ENCODE measurements around the gene ZXDC. TPM values are rescaled to one million over a fixed set of nuclear protein-coding genes. Genes with fewer than 3 reads are reported as not detected.

Gene ZXDC
- total RNA-seq, 1 experiment from 2014 or later: 28.3 TPM

DNA sequence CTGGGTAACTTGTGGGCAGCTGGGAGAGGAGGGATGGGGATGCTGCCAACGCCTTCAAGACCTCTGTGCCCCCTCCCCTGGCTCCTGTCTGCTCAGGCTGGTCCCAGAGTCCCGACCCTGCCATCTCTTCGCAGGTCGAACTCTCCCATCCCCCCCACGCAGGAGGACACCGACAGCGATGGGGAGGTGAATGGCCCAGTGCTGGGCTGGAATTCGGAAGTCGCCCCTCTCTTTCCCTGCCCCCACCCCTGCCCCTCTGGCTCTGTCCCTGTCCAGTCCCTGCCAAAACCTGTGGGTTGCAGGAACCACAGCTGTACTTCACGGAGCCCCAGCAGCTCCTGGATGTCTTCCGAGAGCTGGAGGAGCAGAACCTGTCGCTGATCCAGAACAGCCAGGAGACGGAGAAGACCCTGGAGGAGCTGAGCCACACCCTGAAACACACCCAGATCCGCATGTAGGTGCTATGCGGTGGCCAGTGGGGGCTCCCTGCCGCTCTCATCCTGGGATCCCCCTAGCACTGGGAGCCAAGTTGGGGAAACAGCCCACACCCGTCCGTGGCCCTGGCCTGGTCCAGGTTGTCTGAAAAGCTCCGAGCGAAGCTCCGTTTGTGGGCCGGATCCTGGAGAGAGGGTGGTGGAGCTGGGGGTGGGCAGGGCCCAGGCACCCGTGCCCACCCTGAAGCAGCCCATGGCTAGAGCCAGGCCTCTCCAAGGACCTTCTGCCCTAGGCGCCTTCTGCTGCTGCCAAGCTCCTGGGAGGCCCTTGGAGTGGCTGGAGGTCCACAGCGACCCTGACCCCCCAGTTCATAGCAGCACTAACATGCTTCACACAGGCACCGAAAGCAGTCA, 52.3 kb downstream of the ZXDC start:
- WGBS (ENCODE audit: extremely low coverage, insufficient read length, low lambda C conversion rate): no CpG with 5 or more reads among the region's 26 CpGs
- peaks cover 4 to 10% (median 10%) of the 10 kb centered on the region in 3 experiments for H3K36me3 Mint-ChIP-seq (ENCODE audit: insufficient read depth in 1 of 3, low read depth in 3 of 3)

More for the DNA sequence above, 52.3 kb downstream of the ZXDC start:
- Histone ChIP-seq H3K9me3 (ENCODE audit: control insufficient read depth, low read depth, low read length) (peaks cover 3% of the 10 kb centered on the region), H3T11ph (ENCODE audit: low read length) (no peak overlapping the region), H3K23ac (ENCODE audit: insufficient read length, low read depth, low read length) (no peak overlapping the region), H2BK120ac (ENCODE audit: low read depth, low read length, poor library complexity, severe bottlenecking) (no peak overlapping the region), H4K8ac (replicated peaks; ENCODE audit: insufficient read length, low read depth, low read length) (no peak overlapping the region), H2BK5ac (ENCODE audit: insufficient read length, low read length) (no peak overlapping the region), H4K20me1 (ENCODE audit: control insufficient read depth, insufficient read depth, insufficient read length) (peaks cover 3% of the 10 kb centered on the region), H2AK5ac (ENCODE audit: insufficient read length, low read length) (no peak overlapping the region), H3K56ac (ENCODE audit: insufficient read length, low read depth, low read length) (no peak overlapping the region), H4K5ac (ENCODE audit: insufficient read length, low read depth, low read length) (no peak overlapping the region), H3K23me2 (ENCODE audit: insufficient read length, low read depth, low read length, poor library complexity, severe bottlenecking) (no peaks in the 10 kb centered on the region), H2BK20ac (ENCODE audit: low read depth, low read length, poor library complexity, severe bottlenecking) (no peak overlapping the region), H3K27ac (ENCODE audit: insufficient read length, low read depth, low read length) (no peak overlapping the region), H2BK12ac (ENCODE audit: insufficient read length, low read depth, low read length) (no peak overlapping the region), H3K4ac (ENCODE audit: low read depth, low read length) (no peak overlapping the region), H3K18ac (ENCODE audit: insufficient read length, low read depth, low read length) (no peak overlapping the region), H3K4me1 (ENCODE audit: insufficient read depth, low read length) (peaks cover 5% of the 10 kb centered on the region; the same call in 1 of the 2 replicates), H2BK15ac (ENCODE audit: low read depth, low read length) (no peak overlapping the region), H2AFZ (ENCODE audit: low read length) (no peak overlapping the region), H4K91ac (ENCODE audit: insufficient read length, low read depth, low read length) (no peak overlapping the region), H3K27me3 (ENCODE audit: insufficient read depth, low read length) (no peaks in the 10 kb centered on the region), H3K79me2 (ENCODE audit: insufficient read depth, low read length) (no peaks in the 10 kb centered on the region), H3K4me2 (ENCODE audit: insufficient read depth, insufficient read length, low read length) (no peak overlapping the region), H3K9ac (ENCODE audit: extremely low read depth, insufficient read length, low read length) (no peak overlapping the region), H3K79me1 (ENCODE audit: insufficient read depth, low read depth, low read length, poor library complexity, severe bottlenecking) (no peaks in the 10 kb centered on the region), H3K14ac (ENCODE audit: insufficient read depth, low read length) (peak overlapping the region; percentile 37; the same call in 1 of the 2 replicates)
- Mint-ChIP-seq H3K9me3 (peaks cover 15 to 21% of the 10 kb centered on the region in 2 experiments), H3K4me1 (peaks cover 12 to 13% of the 10 kb centered on the region in 2 experiments), H3K27me3 (ENCODE audit: low read depth) (peaks cover 5% of the 10 kb centered on the region), H3K27ac (no peak overlapping the region), H3K4me3 (no peak overlapping the region)
- no peak for DNase-seq
- no peak for TF ChIP-seq CTCF (conservative IDR thresholded peaks at IDR 0.05)
